ENCODE data around the gene PRRX2. TPM values are rescaled to one million over a fixed set of nuclear protein-coding genes. Genes with fewer than 3 reads are reported as not detected.

The PRRX2 gene
- total and polyA plus RNA-seq, 2 experiments from 2014 or later: 5.8 to 8.3 TPM

GRCh38 chr9:129679537-129679936 lies 14.1 kb downstream of the PRRX2 start (continued):
- TF ChIP-seq ETS1 (IDR thresholded peaks at IDR 0.05) (no peak), POLR2AphosphoS5 (IDR thresholded peaks at IDR 0.05; ENCODE audit: low read depth) (no peak), REST (IDR thresholded peaks at IDR 0.05; ENCODE audit: unreplicated experiment) (no peak), ZNF331 (CRISPR knock-in tag; IDR thresholded peaks at IDR 0.05; ENCODE audit: low read depth) (no peak), ZNF114 (CRISPR knock-in tag; IDR thresholded peaks at IDR 0.05) (no peak), JUNB (IDR thresholded peaks at IDR 0.05; ENCODE audit: unreplicated experiment) (no peak), NANOG (IDR thresholded peaks at IDR 0.05; ENCODE audit: borderline replicate concordance) (no peak)

- peaks cover 9% of the 10 kb centered on the region for H3K27me3 Mint-ChIP-seq (ENCODE audit: insufficient read depth, low read depth, poor library complexity)
- Histone ChIP-seq H3K9me2 (ENCODE audit: insufficient read depth) (no peaks in the 10 kb centered on the region), H4K20me1 (replicated peaks; ENCODE audit: insufficient read depth) (no peaks in the 10 kb centered on the region), H3K4me2 (no peak overlapping the region), H3K79me2 (replicated peaks; ENCODE audit: insufficient read depth) (no peaks in the 10 kb centered on the region), H2AFZ (no peak overlapping the region), H3K4me3 (no peak overlapping the region), H3K36me3 (ENCODE audit: insufficient read depth) (no peaks in the 10 kb centered on the region), H3K27ac (ENCODE audit: low read depth) (no peak overlapping the region), H3F3A (replicated peaks; ENCODE audit: low read depth) (no peaks in the 10 kb centered on the region), H3K27me3 (ENCODE audit: insufficient read depth) (no peaks in the 10 kb centered on the region), H3K4me1 (ENCODE audit: insufficient read depth) (no peaks in the 10 kb centered on the region)
- H3K36me3 Mint-ChIP-seq (ENCODE audit: low read depth): no peaks in the 10 kb centered on the region
- no peak for ATAC-seq
- H3K4me3 Mint-ChIP-seq: no peak overlapping the region
- no peak overlapping the region for H3K27ac Mint-ChIP-seq
- DNase-seq (ENCODE audit: low spot score): no peak
- no peaks in the 10 kb centered on the region; the same call in 2 of the 3 replicates for H3K9me3 Mint-ChIP-seq
- H3K4me1 Mint-ChIP-seq: peaks cover 12% of the 10 kb centered on the region
- TF ChIP-seq ZNF331 (CRISPR knock-in tag; IDR thresholded peaks at IDR 0.05; ENCODE audit: low read depth): no peak
- no peak for TF ChIP-seq EZH2 (IDR thresholded peaks at IDR 0.05; ENCODE audit: low read depth, unreplicated experiment)
- no peak for TF ChIP-seq ZNF462 (CRISPR knock-in tag; IDR thresholded peaks at IDR 0.05)
- no peak for TF ChIP-seq ZNF114 (CRISPR knock-in tag; IDR thresholded peaks at IDR 0.05)
- TF ChIP-seq CREB1 (CRISPR knock-in tag; IDR thresholded peaks at IDR 0.05; ENCODE audit: low read depth): no peak
- no peak for TF ChIP-seq POLR2AphosphoS5 (IDR thresholded peaks at IDR 0.05; ENCODE audit: low read depth)
- no peak for TF ChIP-seq REST (IDR thresholded peaks at IDR 0.05; ENCODE audit: unreplicated experiment)
- TF ChIP-seq EZH2phosphoT487 (IDR thresholded peaks at IDR 0.05; ENCODE audit: unreplicated experiment): no peak
Observed at GRCh38 chr9:129681924-129682323, 16.5 kb downstream of the PRRX2 start.

Measured in GM23338 (cell line).